NCI-H345 (cell line): Measurements from ENCODE around the gene MEIOB.

Experiments used
- DNase-seq: peaks from one replicate; lab custom pipeline; 2025; lab: John Stamatoyannopoulos, UW

Gene MEIOB

GRCh38 chr16:1786242-1787055 lies 85.5 kb downstream of the MEIOB start:
- no peak for DNase-seq

GRCh38 chr16:1785846-1786170 lies 86.2 kb downstream of the MEIOB start:
- DNase-seq = no peak

- DNase-seq = no peak
Measured at GRCh38 chr16:1784977-1785845, 86.8 kb downstream of the MEIOB start.
